ENCODE measurements around the gene TBL1X. TPM values are rescaled to one million over a fixed set of nuclear protein-coding genes. Genes with fewer than 3 reads are reported as not detected.
A peak's percentile ranks its signal among the peaks of the same experiment; 100 is the strongest.

The TBL1X gene
- total and polyA plus RNA-seq, 2 donors (not counting 1 experiment from before 2014, with no cell fraction given): 8.8 to 65.1 TPM

- Histone ChIP-seq H3K4me3 (ENCODE audit: control extremely low read depth in 1 of 5, extremely low read depth in 1 of 5, insufficient read depth in 1 of 5, low read depth in 2 of 5, low read length in 4 of 5) (no peak overlapping the region), H2AFZ (ENCODE audit: insufficient read depth, low read depth, low read length, poor library complexity, severe bottlenecking) (no peak overlapping the region), H3K27ac (ENCODE audit: low read length in 2 of 2) (peak overlapping the region; percentile 69 to 81), H3K79me2 (ENCODE audit: control insufficient read depth, insufficient read depth, low read length) (no peaks in the 10 kb centered on the region), H3K9me3 (ENCODE audit: control extremely low read depth in 1 of 3, control insufficient read depth in 2 of 3, insufficient read depth in 1 of 3, low read length in 2 of 3) (peaks cover 0 to 5% (median 2%) of the 10 kb centered on the region in 3 donors), H3K27me3 (replicated peaks in 1 of 4; ENCODE audit: control extremely low read depth in 1 of 4, control insufficient read depth in 3 of 4, insufficient read depth in 4 of 4, low read length in 3 of 4) (no peaks in the 10 kb centered on the region), H3K9ac (ENCODE audit: low read length) (no peak overlapping the region), H3K4me2 (replicated peaks; ENCODE audit: low read depth, low read length, poor library complexity, severe bottlenecking) (peak overlapping the region; percentile 47), H3K4me1 (ENCODE audit: control insufficient read depth in 2 of 2, insufficient read depth in 2 of 2, low read length in 2 of 2) (peaks cover 18 to 31% of the 10 kb centered on the region in 2 donors), H3K36me3 (replicated peaks in 1 of 2; ENCODE audit: control extremely low read depth in 1 of 2, control insufficient read depth in 1 of 2, extremely low read depth in 1 of 2, insufficient read depth in 2 of 2, low read length in 1 of 2) (peaks cover 0 to 3% of the 10 kb centered on the region in 2 experiments), H4K20me1 (ENCODE audit: control insufficient read depth, insufficient read depth, low read length, poor library complexity, severe bottlenecking) (no peaks in the 10 kb centered on the region)
- peaks cover 33% of the 10 kb centered on the region for H3K4me1 Mint-ChIP-seq
- ATAC-seq (ENCODE audit: low read depth): no peak
- no peak for DNase-seq
- H3K9me3 Mint-ChIP-seq (ENCODE audit: insufficient read depth): peaks cover 3% of the 10 kb centered on the region
- peak overlapping the region; percentile 92 for H3K27ac Mint-ChIP-seq
- no CpG with 5 or more reads among the region's 3 CpGs for WGBS (ENCODE audit: insufficient coverage)
- no peak overlapping the region for H3K4me3 Mint-ChIP-seq
- POLR2A ChIA-PET: no interaction called here
- CTCF ChIA-PET: interaction anchor here (1.5 kb wide), 1 partner anchor 216 kb away, joined by 5 read pairs; no protein-coding TSS in a partner anchor
- no peak for TF ChIP-seq CTCF (IDR thresholded peaks at IDR 0.05)
- TF ChIP-seq EZH2 (IDR thresholded peaks at IDR 0.05; ENCODE audit: borderline replicate concordance, insufficient read depth, low read depth, low read length, poor library complexity, severe bottlenecking): no peak
- intact Hi-C loops (cut with micrococcal nuclease): no loop called here
- no peaks in the 10 kb centered on the region for H3K27me3 Mint-ChIP-seq
These were observed 213.5 kb downstream of the TBL1X start for GRCh38 chrX:9678215-9678965.

GRCh38 chrX:9681011-9681410, 216.2 kb downstream of the TBL1X start:
- H3K27me3 ChIP-seq (replicated peaks in 1 of 4; ENCODE audit: control extremely low read depth in 1 of 4, control insufficient read depth in 3 of 4, insufficient read depth in 4 of 4, low read length in 3 of 4): no peaks in the 10 kb centered on the region
- ATAC-seq (ENCODE audit: low read depth): no peak
- CTCF ChIA-PET: no interaction called here
- H4K20me1 ChIP-seq (ENCODE audit: control insufficient read depth, insufficient read depth, low read length, poor library complexity, severe bottlenecking): no peaks in the 10 kb centered on the region
- Mint-ChIP-seq H3K27ac (no peak overlapping the region), H3K27me3 (no peaks in the 10 kb centered on the region), H3K9me3 (ENCODE audit: insufficient read depth) (peaks cover 3% of the 10 kb centered on the region), H3K4me3 (no peak overlapping the region), H3K4me1 (peaks cover 30% of the 10 kb centered on the region)
- H3K9ac ChIP-seq (ENCODE audit: low read length): no peak overlapping the region
- intact Hi-C loops (cut with micrococcal nuclease): no loop called here
- H3K4me3 ChIP-seq (ENCODE audit: control extremely low read depth in 1 of 5, extremely low read depth in 1 of 5, insufficient read depth in 1 of 5, low read depth in 2 of 5, low read length in 4 of 5): no peak overlapping the region
- POLR2A ChIA-PET: no interaction called here
- peaks cover 0 to 6% of the 10 kb centered on the region in 2 experiments for H3K36me3 ChIP-seq (replicated peaks in 1 of 2; ENCODE audit: control extremely low read depth in 1 of 2, control insufficient read depth in 1 of 2, extremely low read depth in 1 of 2, insufficient read depth in 2 of 2, low read length in 1 of 2)
- H3K27ac ChIP-seq (ENCODE audit: low read length in 2 of 2): no peak overlapping the region
- TF ChIP-seq CTCF (IDR thresholded peaks at IDR 0.05): no peak
- TF ChIP-seq EZH2 (IDR thresholded peaks at IDR 0.05; ENCODE audit: borderline replicate concordance, insufficient read depth, low read depth, low read length, poor library complexity, severe bottlenecking): no peak
- H3K4me1 ChIP-seq (ENCODE audit: control insufficient read depth in 2 of 2, insufficient read depth in 2 of 2, low read length in 2 of 2): peaks cover 18 to 31% of the 10 kb centered on the region in 2 donors
- no peak overlapping the region for H3K4me2 ChIP-seq (replicated peaks; ENCODE audit: low read depth, low read length, poor library complexity, severe bottlenecking)
- H3K79me2 ChIP-seq (ENCODE audit: control insufficient read depth, insufficient read depth, low read length): no peaks in the 10 kb centered on the region
- DNase-seq: no peak
- H3K9me3 ChIP-seq (ENCODE audit: control extremely low read depth in 1 of 3, control insufficient read depth in 2 of 3, insufficient read depth in 1 of 3, low read length in 2 of 3): peaks cover 0 to 5% (median 2%) of the 10 kb centered on the region in 3 donors
- H2AFZ ChIP-seq (ENCODE audit: insufficient read depth, low read depth, low read length, poor library complexity, severe bottlenecking): no peak overlapping the region
- WGBS (ENCODE audit: insufficient coverage): no CpG with 5 or more reads among the region's 9 CpGs

Data from B cell (primary cell).